ENCODE measurements around the gene RBP5. TPM values are rescaled to one million over a fixed set of nuclear protein-coding genes. Genes with fewer than 3 reads are reported as not detected.

Gene RBP5
- total RNA-seq, 1 donor from 2014 or later: not detected

DNA sequence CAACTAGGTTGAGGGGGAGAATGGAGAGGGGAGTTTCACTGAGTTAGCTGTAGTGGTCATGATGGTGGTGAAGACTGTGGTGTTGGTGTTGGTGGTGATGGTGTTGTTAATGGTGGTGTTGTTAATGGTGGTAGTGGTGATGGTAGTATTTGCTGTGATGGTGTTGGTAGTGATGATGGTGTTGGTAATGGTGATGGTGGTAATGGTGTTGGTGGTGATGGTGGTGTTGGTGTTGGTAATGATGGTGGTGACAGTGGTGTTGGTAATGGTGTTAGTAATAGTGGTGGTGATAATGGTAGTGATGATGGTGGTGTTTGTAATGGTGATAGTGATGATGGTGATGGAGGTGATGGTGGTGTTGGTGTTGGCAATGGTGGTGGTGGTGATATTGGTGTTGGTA, 45.6 kb downstream of the RBP5 start:
- peaks cover 11% of the 10 kb centered on the region for H3K4me1 Mint-ChIP-seq (ENCODE audit: low read depth)
- H3K9me3 Mint-ChIP-seq (ENCODE audit: low read depth): peaks cover 3% of the 10 kb centered on the region
- no peak overlapping the region for H3K27ac Mint-ChIP-seq (ENCODE audit: unreplicated experiment)
- no peak for DNase-seq (ENCODE audit: low spot score)
- H3K36me3 Mint-ChIP-seq (ENCODE audit: low read depth): peaks cover 5% of the 10 kb centered on the region
- TF ChIP-seq CTCF (IDR thresholded peaks at IDR 0.05): no peak
- no peak overlapping the region for H3K4me3 Mint-ChIP-seq (ENCODE audit: unreplicated experiment)
- H3K27me3 Mint-ChIP-seq (ENCODE audit: low read depth): no peaks in the 10 kb centered on the region

GRCh38 chr12:7081037-7081436, 47.7 kb downstream of the RBP5 start:
- DNase-seq (ENCODE audit: low spot score): no peak
- no peaks in the 10 kb centered on the region for H3K27me3 Mint-ChIP-seq (ENCODE audit: low read depth)
- peaks cover 5% of the 10 kb centered on the region for H3K36me3 Mint-ChIP-seq (ENCODE audit: low read depth)
- H3K4me1 Mint-ChIP-seq (ENCODE audit: low read depth): peaks cover 11% of the 10 kb centered on the region
- TF ChIP-seq CTCF (IDR thresholded peaks at IDR 0.05): no peak
- peaks cover 3% of the 10 kb centered on the region for H3K9me3 Mint-ChIP-seq (ENCODE audit: low read depth)
- no peak overlapping the region for H3K4me3 Mint-ChIP-seq (ENCODE audit: unreplicated experiment)
- no peak overlapping the region for H3K27ac Mint-ChIP-seq (ENCODE audit: unreplicated experiment)

DNA sequence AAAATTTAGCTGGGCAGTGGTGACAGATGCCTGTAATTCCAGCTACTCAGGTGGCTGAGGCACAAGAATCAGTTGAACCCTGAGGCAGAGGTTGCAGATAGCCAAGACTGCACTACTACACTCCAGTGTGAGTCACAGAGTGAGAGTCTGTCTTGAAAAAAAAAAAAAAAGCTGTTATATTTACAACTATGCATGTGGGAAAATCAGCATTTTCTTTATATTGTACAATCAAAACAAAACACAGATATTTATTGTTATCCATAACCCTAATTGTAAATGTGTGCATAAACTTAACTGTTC, 48.9 kb downstream of the RBP5 start:
- no peak for TF ChIP-seq CTCF (IDR thresholded peaks at IDR 0.05)
- no peak overlapping the region for H3K4me3 Mint-ChIP-seq (ENCODE audit: unreplicated experiment)
- peak overlapping the region; percentile 90 for H3K27ac Mint-ChIP-seq (ENCODE audit: unreplicated experiment)
- no peak for DNase-seq (ENCODE audit: low spot score)
- H3K9me3 Mint-ChIP-seq (ENCODE audit: low read depth): peaks cover 3% of the 10 kb centered on the region
- H3K36me3 Mint-ChIP-seq (ENCODE audit: low read depth): peaks cover 5% of the 10 kb centered on the region
- H3K4me1 Mint-ChIP-seq (ENCODE audit: low read depth): peaks cover 11% of the 10 kb centered on the region
- H3K27me3 Mint-ChIP-seq (ENCODE audit: low read depth): no peaks in the 10 kb centered on the region

- H3K36me3 Mint-ChIP-seq (ENCODE audit: low read depth): peaks cover 3% of the 10 kb centered on the region
- peak; percentile 25 for TF ChIP-seq CTCF (IDR thresholded peaks at IDR 0.05)
- H3K27me3 Mint-ChIP-seq (ENCODE audit: low read depth): no peaks in the 10 kb centered on the region
- H3K27ac Mint-ChIP-seq (ENCODE audit: unreplicated experiment): no peak overlapping the region
- H3K4me3 Mint-ChIP-seq (ENCODE audit: unreplicated experiment): no peak overlapping the region
- peaks cover under 1% of the 10 kb centered on the region for H3K9me3 Mint-ChIP-seq (ENCODE audit: low read depth)
- peaks cover 11% of the 10 kb centered on the region for H3K4me1 Mint-ChIP-seq (ENCODE audit: low read depth)
- DNase-seq (ENCODE audit: low spot score): no peak
These were observed 50.5 kb downstream of the RBP5 start for GRCh38 chr12:7078163-7078562.

DNA sequence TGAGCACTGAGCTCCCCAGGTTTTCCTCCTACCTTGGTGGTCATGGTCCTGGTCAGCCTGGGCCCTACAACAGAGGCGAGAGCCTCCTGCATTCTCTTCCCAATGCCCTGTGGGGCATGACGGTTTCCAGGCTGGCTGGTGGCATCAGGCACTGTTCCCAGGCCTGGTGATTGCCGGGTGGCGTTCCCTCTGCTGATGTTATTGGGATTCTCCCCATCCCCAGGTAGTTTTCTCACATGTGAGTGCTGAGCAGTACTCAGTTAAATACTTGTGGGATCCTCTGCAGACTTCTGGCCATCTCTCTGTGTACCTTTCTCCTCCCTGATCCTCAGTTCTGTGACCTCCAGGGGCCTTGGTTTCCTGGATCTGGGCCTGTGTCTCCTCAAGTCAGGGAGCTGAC, 52.2 kb downstream of the RBP5 start:
- H3K9me3 Mint-ChIP-seq (ENCODE audit: low read depth): no peaks in the 10 kb centered on the region
- DNase-seq (ENCODE audit: low spot score): no peak

More for the DNA sequence above, 52.2 kb downstream of the RBP5 start:
- Mint-ChIP-seq H3K36me3 (ENCODE audit: low read depth) (no peaks in the 10 kb centered on the region), H3K4me1 (ENCODE audit: low read depth) (peaks cover 11% of the 10 kb centered on the region), H3K27me3 (ENCODE audit: low read depth) (no peaks in the 10 kb centered on the region), H3K4me3 (ENCODE audit: unreplicated experiment) (no peak overlapping the region), H3K27ac (ENCODE audit: unreplicated experiment) (no peak overlapping the region)
- no peak for TF ChIP-seq CTCF (IDR thresholded peaks at IDR 0.05)
